ENCODE measurements around the gene KYNU.

DNA sequence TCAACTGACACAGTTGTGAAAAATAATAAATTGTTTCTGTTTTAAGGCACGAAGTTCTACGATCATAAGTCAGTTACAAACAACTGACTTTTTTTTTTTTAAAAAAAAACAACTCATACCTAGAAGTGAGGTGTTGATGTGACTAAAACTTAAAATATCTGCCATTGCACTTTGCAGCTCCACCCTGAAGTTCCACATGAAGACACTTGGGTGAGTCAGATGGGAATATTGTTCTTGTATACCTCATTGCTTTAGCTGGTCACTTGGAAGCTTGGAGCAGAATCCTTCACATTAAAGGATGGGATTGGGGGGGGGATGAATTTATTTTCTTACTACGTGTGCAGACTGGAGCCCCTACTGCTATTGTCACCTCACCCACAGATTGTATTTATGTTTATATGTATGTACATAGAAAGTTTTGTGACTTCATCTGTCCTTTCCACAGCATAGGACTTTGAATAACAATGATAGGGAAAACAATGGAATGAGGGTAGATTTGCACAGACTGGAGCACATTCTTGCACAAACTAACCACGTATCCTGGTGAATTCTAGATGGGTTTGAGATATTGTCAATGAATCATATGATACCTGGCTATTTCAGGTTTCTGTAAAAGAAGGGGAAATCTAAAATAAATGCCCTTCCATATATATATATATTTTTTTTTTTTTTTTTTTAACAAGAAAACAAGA, 193.9 kb downstream of the KYNU start:
- TF ChIP-seq CTCF (IDR thresholded peaks at IDR 0.05): no peak
- no peak for TF ChIP-seq POLR2A (IDR thresholded peaks at IDR 0.05)
- TF ChIP-seq EP300 (IDR thresholded peaks at IDR 0.05): no peak
